Endothelial cell (in vitro differentiated cells): ENCODE data around the gene KIF21A. TPM values are rescaled to one million over a fixed set of nuclear protein-coding genes. Genes with fewer than 3 reads are reported as not detected.

Experiments used
- DNase-seq: peaks from one replicate; pipeline ENCODE4 v3.0.0; 2021; ENCODE audit warnings: low spot score
- H3K27ac Mint-ChIP-seq: one replicate; pipeline ENCODE4 v1.8.0; 2021; ENCODE audit warnings: mixed read lengths, inconsistent platforms; ENCODE audit not compliant: unreplicated experiment
- H3K27me3 Mint-ChIP-seq: one replicate; pipeline ENCODE4 v1.8.0; 2021; ENCODE audit warnings: mild to moderate bottlenecking, moderate library complexity, mixed read lengths, inconsistent platforms; ENCODE audit not compliant: unreplicated experiment
- H3K36me3 Mint-ChIP-seq: one replicate; pipeline ENCODE4 v1.8.0; 2021; ENCODE audit warnings: mild to moderate bottlenecking, low read depth, mixed read lengths, inconsistent platforms; ENCODE audit not compliant: unreplicated experiment
- H3K4me1 Mint-ChIP-seq: one replicate; pipeline ENCODE4 v1.8.0; 2021; ENCODE audit warnings: mild to moderate bottlenecking, mixed read lengths, inconsistent platforms; ENCODE audit not compliant: unreplicated experiment
- H3K4me3 Mint-ChIP-seq: one replicate; pipeline ENCODE4 v1.8.0; 2021; ENCODE audit warnings: mild to moderate bottlenecking, mixed read lengths, inconsistent platforms; ENCODE audit not compliant: unreplicated experiment
- H3K9me3 Mint-ChIP-seq: one replicate; pipeline ENCODE4 v1.8.0; 2021; ENCODE audit warnings: mixed read lengths, inconsistent platforms; ENCODE audit not compliant: unreplicated experiment
- CTCF ChIP-seq: fragments of 200-600 bp; sonication (generic); IDR thresholded peaks from one replicate; pipeline ENCODE4 v1.5.0; 2021; ENCODE audit warnings: antibody characterized with exemption; ENCODE audit not compliant: unreplicated experiment
- total RNA-seq: library from RNA; stranded (reverse); fragmentation: NEBNext Ultra II Directional; extraction: Animal tissue kit (Norgen Biotek cat#: 25700); gene quantifications from one replicate; pipeline ENCODE4 v1.2.1, GENCODE V29; 2021; ENCODE audit not compliant: unreplicated experiment

Gene KIF21A
- total RNA-seq, 1 donor from 2014 or later, result 2.9 TPM

- H3K9me3 Mint-ChIP-seq, result no peaks in the 10 kb centered on the region
- H3K27me3 Mint-ChIP-seq, result no peaks in the 10 kb centered on the region
- H3K36me3 Mint-ChIP-seq, result no peaks in the 10 kb centered on the region
- H3K27ac Mint-ChIP-seq, result no peak overlapping the region
- TF ChIP-seq CTCF, result no peak
- DNase-seq, result no peak
- H3K4me1 Mint-ChIP-seq, result peaks cover 5% of the 10 kb centered on the region
- H3K4me3 Mint-ChIP-seq, result no peak overlapping the region
Measured at GRCh38 chr12:39412210-39412609, 30.7 kb downstream of the KIF21A start.

- DNase-seq, result no peak
- H3K4me3 Mint-ChIP-seq, result no peak overlapping the region
- H3K9me3 Mint-ChIP-seq, result no peaks in the 10 kb centered on the region
- no peaks in the 10 kb centered on the region for H3K36me3 Mint-ChIP-seq
- no peak overlapping the region for H3K27ac Mint-ChIP-seq
- TF ChIP-seq CTCF, result no peak
- H3K27me3 Mint-ChIP-seq, result peaks cover 1% of the 10 kb centered on the region
- H3K4me1 Mint-ChIP-seq, result no peaks in the 10 kb centered on the region
Measured at GRCh38 chr12:39406262-39406661, 36.7 kb downstream of the KIF21A start.

- no peak for DNase-seq
- H3K27ac Mint-ChIP-seq, result no peak overlapping the region
- no peaks in the 10 kb centered on the region for H3K4me1 Mint-ChIP-seq
- H3K27me3 Mint-ChIP-seq, result peaks cover 1% of the 10 kb centered on the region
- TF ChIP-seq CTCF, result no peak
- no peak overlapping the region for H3K4me3 Mint-ChIP-seq
- H3K9me3 Mint-ChIP-seq, result no peaks in the 10 kb centered on the region
- no peaks in the 10 kb centered on the region for H3K36me3 Mint-ChIP-seq
Measured at GRCh38 chr12:39405580-39405979, 37.3 kb downstream of the KIF21A start.

GRCh38 chr12:39404000-39404399, 38.9 kb downstream of the KIF21A start:
- Mint-ChIP-seq H3K9me3 (no peaks in the 10 kb centered on the region), H3K4me1 (no peaks in the 10 kb centered on the region), H3K4me3 (no peak overlapping the region), H3K36me3 (no peaks in the 10 kb centered on the region), H3K27me3 (peaks cover 3% of the 10 kb centered on the region), H3K27ac (no peak overlapping the region)
- no peak for DNase-seq
- TF ChIP-seq CTCF, result no peak

- Mint-ChIP-seq H3K27ac (no peak overlapping the region), H3K27me3 (peaks cover 3% of the 10 kb centered on the region), H3K36me3 (no peaks in the 10 kb centered on the region), H3K9me3 (no peaks in the 10 kb centered on the region), H3K4me1 (no peaks in the 10 kb centered on the region), H3K4me3 (no peak overlapping the region)
- no peak for TF ChIP-seq CTCF
- DNase-seq, result no peak
Measured at GRCh38 chr12:39403376-39403775, 39.5 kb downstream of the KIF21A start.
